ENCODE results near the gene MDM1.

DNA sequence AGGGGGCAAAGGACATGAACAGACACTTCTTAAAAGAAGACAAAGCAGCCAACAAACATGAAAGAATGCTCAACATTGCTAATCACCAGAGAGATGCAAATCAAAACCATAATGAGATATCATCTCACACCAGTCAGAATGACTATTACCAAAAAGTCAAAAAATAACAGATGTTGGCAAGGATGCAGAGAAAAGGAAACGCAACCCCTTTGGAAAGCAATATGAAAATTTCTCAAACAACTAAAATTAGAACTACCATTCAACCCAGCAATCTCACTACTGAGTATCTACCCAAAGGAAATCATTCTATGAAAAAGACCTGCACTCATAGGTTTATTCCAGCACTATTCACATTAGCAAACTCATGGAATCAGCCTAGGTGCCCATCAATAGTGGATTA lies 25.6 kb downstream of the MDM1 start:
- TF ChIP-seq, protein P1, sequence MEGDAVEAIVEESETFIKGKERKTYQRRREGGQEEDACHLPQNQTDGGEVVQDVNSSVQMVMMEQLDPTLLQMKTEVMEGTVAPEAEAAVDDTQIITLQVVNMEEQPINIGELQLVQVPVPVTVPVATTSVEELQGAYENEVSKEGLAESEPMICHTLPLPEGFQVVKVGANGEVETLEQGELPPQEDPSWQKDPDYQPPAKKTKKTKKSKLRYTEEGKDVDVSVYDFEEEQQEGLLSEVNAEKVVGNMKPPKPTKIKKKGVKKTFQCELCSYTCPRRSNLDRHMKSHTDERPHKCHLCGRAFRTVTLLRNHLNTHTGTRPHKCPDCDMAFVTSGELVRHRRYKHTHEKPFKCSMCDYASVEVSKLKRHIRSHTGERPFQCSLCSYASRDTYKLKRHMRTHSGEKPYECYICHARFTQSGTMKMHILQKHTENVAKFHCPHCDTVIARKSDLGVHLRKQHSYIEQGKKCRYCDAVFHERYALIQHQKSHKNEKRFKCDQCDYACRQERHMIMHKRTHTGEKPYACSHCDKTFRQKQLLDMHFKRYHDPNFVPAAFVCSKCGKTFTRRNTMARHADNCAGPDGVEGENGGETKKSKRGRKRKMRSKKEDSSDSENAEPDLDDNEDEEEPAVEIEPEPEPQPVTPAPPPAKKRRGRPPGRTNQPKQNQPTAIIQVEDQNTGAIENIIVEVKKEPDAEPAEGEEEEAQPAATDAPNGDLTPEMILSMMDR (optimal IDR thresholded peaks at IDR 0.05 in 1 of 3, IDR thresholded peaks at IDR 0.05 in 1 of 3, conservative IDR thresholded peaks at IDR 0.05 in 1 of 3; ENCODE audit: extremely low read depth in 1 of 3, insufficient read depth in 2 of 3, low read length in 3 of 3) = no peak
- no peak for TF ChIP-seq EZH2 (IDR thresholded peaks at IDR 0.05; ENCODE audit: low read length)
